ENCODE measurements around the gene OLFML2A.

OLFML2A gene

DNA sequence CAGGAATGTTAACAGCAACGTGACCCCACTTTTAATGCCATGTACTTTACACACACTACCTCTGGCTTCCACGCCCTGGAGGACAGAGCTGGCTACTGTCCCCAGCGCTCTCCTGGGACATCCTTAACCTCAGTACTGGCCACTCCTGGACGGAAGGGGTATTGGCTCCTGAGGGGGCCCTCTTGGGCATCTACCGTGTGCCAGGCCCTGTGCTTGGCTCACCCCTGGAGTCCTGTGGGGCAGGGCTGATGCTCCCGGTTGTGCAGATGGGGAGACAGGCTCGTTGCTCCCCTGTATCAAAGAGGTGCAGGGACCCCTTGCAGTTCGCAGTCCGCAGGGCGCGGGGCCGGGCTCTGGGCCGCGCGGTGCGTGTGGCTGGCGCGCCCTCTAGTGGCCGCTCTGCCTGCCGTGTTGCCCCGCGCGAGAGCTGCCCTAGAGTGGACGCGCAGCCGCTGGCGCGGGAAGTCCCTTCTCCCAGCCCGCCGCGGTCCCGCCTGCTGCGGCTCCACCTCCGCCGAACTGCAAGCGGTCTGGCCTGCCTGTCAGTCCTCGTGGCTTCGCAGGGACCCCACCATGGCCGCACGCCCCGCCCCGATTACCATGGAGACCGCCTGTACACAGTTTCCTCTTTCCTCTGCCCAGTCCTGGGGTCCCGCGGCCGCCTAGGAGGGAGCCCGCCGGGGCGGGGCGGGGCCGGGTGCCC lies 76.0 kb downstream of the OLFML2A start, which contains the start of gene WDR38:
Gene WDR38 (plus strand): TSS at position 632 of the 703 bp plus-strand sequence. CDS start 72 bp downstream, outside the sequence.
- DNase-seq (ENCODE audit: low read depth, low spot score): peak; percentile 55

DNA sequence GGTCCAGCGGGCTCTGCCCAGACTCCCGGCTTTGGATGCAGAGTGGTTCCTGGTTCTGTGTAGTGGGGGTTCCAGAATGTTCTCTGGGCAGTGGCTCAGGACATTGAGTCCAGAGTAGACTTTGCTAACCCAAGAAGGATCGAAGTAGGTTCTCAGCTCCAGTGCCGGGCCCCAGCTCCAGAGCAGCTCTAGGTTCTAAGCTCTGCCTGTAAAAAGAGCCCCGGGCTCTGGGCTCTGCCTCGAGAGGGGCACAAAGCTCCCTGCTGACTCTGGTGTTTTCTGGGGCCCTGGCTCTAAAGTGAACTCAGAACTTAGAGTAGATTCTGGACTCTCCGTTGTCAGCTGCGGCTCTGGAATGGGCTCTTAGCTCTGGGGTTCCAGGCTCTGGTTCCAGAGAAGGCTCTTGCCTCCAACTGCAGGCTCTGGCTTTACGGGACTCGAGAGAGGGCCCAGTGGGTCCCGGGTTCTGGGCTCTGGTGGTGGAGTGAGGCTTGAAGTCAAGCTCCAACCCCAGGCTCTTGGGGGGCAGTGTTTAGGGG lies 76.7 kb downstream of the OLFML2A start:
- no peak for DNase-seq (ENCODE audit: low read depth, low spot score)

DNA sequence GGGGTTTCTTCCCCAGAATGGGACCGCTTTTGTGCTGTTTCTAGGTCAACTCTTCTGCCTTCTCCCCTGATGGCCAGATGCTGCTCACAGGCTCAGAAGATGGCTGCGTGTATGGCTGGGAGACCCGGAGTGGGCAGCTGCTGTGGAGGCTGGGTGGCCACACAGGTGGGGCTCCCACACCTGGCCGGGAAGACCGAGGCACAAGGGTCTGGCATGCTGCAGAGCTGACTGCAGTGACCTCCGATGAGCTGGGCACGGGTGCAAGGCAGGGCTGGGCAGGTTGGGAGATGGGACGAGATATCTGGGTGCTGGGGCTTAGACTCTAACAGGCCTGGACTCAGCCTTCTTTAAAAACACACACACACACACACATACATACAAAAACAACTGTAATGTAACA lies 77.2 kb downstream of the OLFML2A start:
- DNase-seq (ENCODE audit: low read depth, low spot score): no peak

- no peak for DNase-seq (ENCODE audit: low read depth, low spot score)
These were observed 77.9 kb downstream of the OLFML2A start for GRCh38 chr9:124854822-124855221.

DNA sequence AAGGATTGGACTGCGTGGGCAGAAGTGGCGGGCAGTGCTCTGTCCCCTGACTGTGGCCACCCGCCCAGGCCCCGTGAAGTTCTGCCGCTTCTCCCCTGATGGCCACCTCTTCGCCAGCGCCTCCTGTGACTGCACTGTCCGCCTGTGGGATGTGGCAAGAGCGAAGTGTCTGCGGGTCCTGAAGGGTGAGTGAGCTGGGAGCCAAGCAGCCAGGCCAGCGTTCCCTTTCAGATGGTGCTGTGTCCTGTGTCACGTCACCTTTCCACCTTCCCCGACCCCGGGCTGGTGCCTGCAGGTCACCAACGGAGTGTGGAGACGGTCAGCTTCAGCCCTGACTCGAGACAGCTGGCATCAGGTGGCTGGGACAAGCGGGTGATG lies 78.6 kb downstream of the OLFML2A start:
- no peak for DNase-seq (ENCODE audit: low read depth, low spot score)

DNA sequence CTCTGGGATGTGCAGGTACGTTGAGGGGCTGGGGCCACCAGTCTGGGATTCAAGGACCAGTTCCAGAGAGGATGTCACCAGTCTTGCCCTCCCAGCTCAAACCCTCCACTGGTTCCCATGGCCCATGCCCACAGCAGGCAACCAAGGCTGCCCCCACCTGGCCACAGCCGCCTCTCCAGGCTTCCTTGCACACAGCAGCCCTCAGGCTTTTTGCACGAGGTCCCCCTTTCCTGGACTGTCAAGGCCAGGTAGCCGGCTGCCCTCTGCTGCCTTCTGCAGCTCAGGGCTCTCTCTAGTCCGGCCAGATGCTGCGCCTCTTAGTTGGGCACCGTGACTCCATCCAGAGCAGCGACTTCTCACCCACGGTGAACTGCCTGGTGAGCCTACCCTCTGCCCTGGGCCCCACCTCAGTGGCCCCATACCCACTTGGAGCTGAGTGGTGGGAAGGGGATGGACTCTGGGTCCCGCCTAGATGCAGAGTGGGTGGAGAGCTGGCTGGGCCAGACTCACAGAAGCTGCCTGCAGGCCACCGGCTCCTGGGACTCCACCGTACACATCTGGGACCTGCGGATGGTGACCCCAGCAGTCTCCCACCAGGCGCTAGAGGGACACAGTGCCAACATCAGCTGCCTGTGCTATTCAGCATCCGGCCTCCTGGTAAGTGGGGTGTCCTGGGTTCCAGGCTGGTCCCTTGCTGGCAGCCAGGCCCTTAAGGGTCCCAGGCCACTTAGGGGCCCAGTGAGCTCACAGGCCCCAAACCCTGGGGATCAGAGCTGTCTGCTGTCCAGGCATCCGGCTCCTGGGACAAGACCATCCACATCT lies 79.2 kb downstream of the OLFML2A start:
- DNase-seq (ENCODE audit: low read depth, low spot score): no peak

- no peak for DNase-seq (ENCODE audit: low read depth, low spot score)
These were observed 80.7 kb downstream of the OLFML2A start for GRCh38 chr9:124857533-124858162.

DNA sequence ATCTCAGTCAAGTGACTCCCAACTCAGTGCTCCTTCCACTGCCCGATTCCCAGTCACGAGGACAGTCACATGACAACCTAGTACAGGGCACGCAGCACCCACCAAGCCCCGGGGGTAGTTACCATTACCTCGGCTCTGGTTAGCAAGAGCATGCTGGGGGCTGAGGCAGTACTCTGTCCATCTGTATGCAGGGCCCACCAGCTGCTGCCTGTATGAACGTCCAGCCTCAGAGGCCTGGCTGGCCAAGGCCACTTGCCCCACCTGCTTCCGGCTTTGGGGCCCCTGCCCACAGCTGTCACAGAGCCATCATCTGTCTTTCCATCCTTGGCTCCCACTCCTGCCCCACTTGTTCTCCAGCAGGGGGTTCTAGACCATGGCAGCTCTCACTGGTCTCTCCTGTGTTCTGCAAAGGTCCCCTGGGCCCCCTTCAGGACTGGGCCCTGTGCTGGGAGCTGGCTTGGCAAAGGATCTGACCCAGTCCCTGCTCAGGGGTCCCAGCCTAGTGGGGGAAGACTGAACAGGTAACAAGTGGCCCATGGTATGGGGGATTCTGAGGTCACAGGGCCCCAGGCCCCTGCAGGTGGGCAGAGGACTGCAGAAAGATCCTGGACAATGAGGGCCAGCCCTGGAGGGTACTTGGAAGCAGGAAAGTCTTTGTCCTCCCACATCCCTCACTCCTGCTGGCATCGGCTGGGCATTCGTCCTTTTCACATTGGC lies 81.6 kb downstream of the OLFML2A start:
- DNase-seq (ENCODE audit: low read depth, low spot score): no peak

DNA sequence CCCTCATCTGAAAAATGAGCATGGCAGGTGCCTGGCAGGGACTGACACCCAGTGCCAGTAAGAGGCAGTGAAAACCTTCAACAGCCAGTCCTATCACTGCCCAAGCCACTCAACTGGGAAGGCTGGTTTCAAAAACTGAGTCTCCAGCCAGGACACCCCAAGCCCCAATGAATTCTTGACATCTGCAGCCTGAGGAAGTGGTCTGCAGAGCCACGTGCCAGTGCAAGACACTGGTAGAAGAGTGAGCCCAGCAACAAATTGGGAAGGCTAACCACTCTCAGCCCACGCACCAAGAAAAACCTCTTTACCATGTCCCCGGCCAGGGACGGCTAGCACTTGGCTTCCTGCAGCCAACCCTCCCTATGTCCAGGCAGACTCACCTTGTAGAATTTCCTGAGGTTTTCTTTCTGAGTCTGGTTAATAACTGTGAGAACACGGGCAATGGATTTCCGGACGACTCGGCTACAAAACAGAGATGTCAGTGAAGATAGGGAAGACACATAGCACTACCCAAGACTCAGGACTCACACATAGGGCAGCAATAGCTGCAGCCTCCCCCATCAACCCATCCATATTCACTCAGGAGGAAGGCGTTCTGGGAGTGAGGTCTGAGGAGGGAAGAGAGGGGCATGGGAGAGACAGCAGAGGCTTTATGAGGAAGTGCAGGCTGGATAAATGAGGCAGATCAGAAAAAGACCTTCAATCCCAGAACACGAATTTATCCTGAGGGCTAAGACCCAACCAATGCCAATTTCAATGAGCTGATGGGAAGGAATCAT lies 83.1 kb downstream of the OLFML2A start:
- DNase-seq (ENCODE audit: low read depth, low spot score): no peak

DNA sequence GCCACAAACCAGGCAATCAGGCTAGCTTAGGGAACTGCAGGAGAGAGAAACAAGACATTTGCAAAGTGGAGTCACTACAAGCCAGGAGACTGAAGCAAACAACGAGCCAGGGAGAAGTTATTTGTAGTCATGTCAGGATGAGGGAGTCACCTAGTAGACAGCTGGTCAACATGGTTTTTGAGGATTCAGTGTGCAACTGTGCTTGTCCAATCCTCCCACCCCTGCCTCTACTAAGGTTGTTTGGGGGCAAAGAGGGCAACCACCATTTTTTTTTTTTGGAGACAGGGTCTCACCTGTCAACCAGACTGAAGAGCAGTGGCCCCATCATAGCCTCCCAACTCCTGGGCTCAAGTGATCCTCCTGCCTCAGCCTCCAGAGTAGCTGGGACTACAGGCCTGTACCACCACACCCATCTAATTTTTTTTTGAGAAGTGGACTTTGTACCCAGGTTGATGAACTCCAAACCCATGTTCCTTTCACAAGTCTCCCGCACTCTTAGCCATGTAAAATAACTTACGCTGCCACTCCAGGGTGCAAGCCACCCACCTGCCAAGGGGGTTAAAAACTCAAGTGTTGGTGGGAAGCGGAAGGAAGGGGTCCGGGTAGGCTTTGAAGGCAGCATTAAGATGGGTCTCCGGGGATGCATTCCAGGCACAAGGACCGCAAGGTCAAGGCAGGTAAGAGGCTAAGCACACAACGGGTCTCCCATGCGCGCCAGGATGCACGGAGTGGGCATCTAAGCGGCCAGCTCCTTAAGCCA lies 83.8 kb downstream of the OLFML2A start:
- no peak for DNase-seq (ENCODE audit: low read depth, low spot score)

DNA sequence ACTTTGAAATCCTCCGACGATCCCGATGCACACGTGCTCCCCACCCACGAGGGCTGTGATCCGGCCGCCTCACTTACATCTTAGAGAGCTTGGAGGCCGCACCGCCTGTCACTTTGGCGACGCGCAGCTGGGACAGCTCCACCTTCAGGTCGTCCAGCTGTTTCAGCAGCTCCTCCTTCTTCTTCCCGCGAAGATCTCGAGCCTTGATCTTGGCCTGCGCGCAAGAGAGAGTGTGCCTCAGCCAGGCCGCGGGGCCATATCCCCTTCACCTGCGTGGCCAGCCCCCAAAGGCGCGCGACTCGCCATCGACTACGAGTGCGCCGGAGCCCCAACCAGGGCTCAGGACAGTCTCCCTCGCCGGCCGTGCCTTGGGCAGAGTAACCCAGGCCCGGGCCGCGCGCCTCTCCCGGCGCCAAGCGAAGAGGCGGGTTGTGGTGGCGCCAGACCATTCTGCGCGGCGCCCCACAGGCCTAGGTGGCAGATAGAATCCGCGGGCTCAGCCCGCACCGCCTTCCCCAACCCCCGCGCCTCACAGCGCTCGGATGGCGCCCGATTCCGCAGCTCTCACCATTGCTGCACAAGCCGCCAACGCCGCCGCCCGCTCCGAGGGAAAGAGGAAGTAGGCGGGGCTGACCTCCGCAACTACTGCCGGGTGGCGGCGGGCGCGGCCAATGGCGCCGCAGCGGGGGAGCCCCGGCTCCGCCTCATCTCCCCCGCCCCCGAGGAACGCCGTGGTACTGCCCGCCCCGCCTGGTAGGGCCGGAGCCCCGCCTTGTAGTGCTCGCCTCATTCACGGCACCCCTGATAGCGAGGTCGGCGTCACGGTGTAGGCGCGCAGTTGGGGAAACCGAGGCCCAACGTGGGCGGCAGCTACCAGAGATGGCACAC lies 84.7 kb downstream of the OLFML2A start, which contains the start of the genes ARPC5L and RPL35:
Gene ARPC5L (plus strand): TSS at position 789 of the 888 bp plus-strand sequence. CDS start 7,161 bp downstream, outside the sequence.
Gene RPL35 (minus strand): TSS at position 616 of the 888 bp plus-strand sequence. CDS start 45 bp downstream, at position 571.
- DNase-seq (ENCODE audit: low read depth, low spot score): peak; percentile 88

GRCh38 chr9:124863371-124863871 lies 86.5 kb downstream of the OLFML2A start:
- DNase-seq (ENCODE audit: low read depth, low spot score): no peak
